Neural progenitor cell (in vitro differentiated cells): ENCODE results near the gene HNRNPR. TPM values are rescaled to one million over a fixed set of nuclear protein-coding genes. Genes with fewer than 3 reads are reported as not detected.

ENCODE experiments used
- DNase-seq: peaks from one replicate; pipeline ENCODE4 v3.0.0-alpha.2; 2016; ENCODE audit warnings: low spot score
- H2AFZ ChIP-seq: fragments of 200-600 bp; sonication (generic); replicated peaks from 2 replicates; pipeline ENCODE4 v1.6.1; 2016; ENCODE audit warnings: antibody characterized with exemption
- H3F3A ChIP-seq: fragments of 200-600 bp; sonication (generic); 2 replicates; pipeline ENCODE4 v1.6.1; 2016; ENCODE audit warnings: antibody characterized with exemption, low read depth
- H3K27ac ChIP-seq: fragments of 200-600 bp; sonication (generic); 2 replicates; pipeline ENCODE4 v1.5.1; 2016; ENCODE audit warnings: mild to moderate bottlenecking
- H3K27me3 ChIP-seq: fragments of 200-600 bp; sonication (generic); 2 replicates; pipeline ENCODE4 v1.6.1; 2016; ENCODE audit warnings: mild to moderate bottlenecking, moderate library complexity
- H3K36me3 ChIP-seq: fragments of 200-600 bp; sonication (generic); 2 replicates; pipeline ENCODE4 v1.5.1; 2016
- H3K4me1 ChIP-seq: fragments of 200-600 bp; sonication (generic); 2 replicates; pipeline ENCODE4 v1.6.1; 2016; ENCODE audit warnings: mixed run types
- H3K4me2 ChIP-seq: fragments of 200-600 bp; sonication (generic); 2 replicates; pipeline ENCODE4 v1.6.1; 2016
- H3K4me3 ChIP-seq: fragments of 200-600 bp; sonication (generic); 2 replicates; pipeline ENCODE4 v1.5.1; 2016
- H3K79me2 ChIP-seq: fragments of 200-600 bp; sonication (generic); 2 replicates; pipeline ENCODE4 v1.6.1; 2016; ENCODE audit warnings: low read depth
- H3K9ac ChIP-seq: fragments of 200-600 bp; sonication (generic); 2 replicates; pipeline ENCODE4 v1.6.1; 2016
- H3K9me3 ChIP-seq: fragments of 200-600 bp; sonication (generic); 2 replicates; pipeline ENCODE4 v1.5.1; 2016; ENCODE audit warnings: low read depth
- H4K20me1 ChIP-seq: fragments of 200-600 bp; sonication (generic); 2 replicates; pipeline ENCODE4 v1.6.1; 2016; ENCODE audit warnings: low read depth
- H3K27ac Mint-ChIP-seq: 3 replicates; pipeline ENCODE4 v1.8.0; 2021; ENCODE audit warnings: mixed read lengths
- H3K27me3 Mint-ChIP-seq: 2 replicates; pipeline ENCODE4 v1.8.0; 2022; ENCODE audit warnings: low read depth, mild to moderate bottlenecking, inconsistent platforms, moderate library complexity, mixed read lengths; ENCODE audit not compliant: insufficient read depth
- H3K36me3 Mint-ChIP-seq: 3 replicates; pipeline ENCODE4 v1.8.0; 2021; ENCODE audit warnings: mixed read lengths
- H3K4me1 Mint-ChIP-seq: 3 replicates; pipeline ENCODE4 v1.8.0; 2021; ENCODE audit warnings: mixed read lengths
- H3K4me3 Mint-ChIP-seq: 3 replicates; pipeline ENCODE4 v1.8.0; 2021; ENCODE audit warnings: mild to moderate bottlenecking, moderate library complexity, mixed read lengths
- H3K9me3 Mint-ChIP-seq: 3 replicates; pipeline ENCODE4 v1.8.0; 2020; ENCODE audit warnings: mixed read lengths
- EZH2 ChIP-seq: fragments of 200-600 bp; sonication (generic); IDR thresholded peaks from 2 replicates; pipeline ENCODE4 v1.6.1; 2017; ENCODE audit warnings: antibody characterized with exemption, mild to moderate bottlenecking, moderate library complexity
- EZH2phosphoT487 ChIP-seq: fragments of 200-600 bp; sonication (generic); IDR thresholded peaks from 2 replicates; pipeline ENCODE4 v1.6.1; 2017; ENCODE audit warnings: antibody characterized with exemption
- total RNA-seq: library from RNA; depleted of rRNA; stranded (reverse); fragments of >200 nt; gene quantifications from 2 replicates; pipeline ENCODE4 v1.2.3, GENCODE V29; 2015; ENCODE audit warnings: low replicate concordance
- TF ChIP-seq, protein P1 (sequence below): fragments of 200-600 bp; sonication (generic); IDR thresholded peaks from 2 replicates; pipeline ENCODE4 v1.5.1; 2017; ENCODE audit warnings: antibody characterized with exemption, mild to moderate bottlenecking

The HNRNPR gene
- total RNA-seq, 1 donor from 2014 or later: 317 TPM

DNA sequence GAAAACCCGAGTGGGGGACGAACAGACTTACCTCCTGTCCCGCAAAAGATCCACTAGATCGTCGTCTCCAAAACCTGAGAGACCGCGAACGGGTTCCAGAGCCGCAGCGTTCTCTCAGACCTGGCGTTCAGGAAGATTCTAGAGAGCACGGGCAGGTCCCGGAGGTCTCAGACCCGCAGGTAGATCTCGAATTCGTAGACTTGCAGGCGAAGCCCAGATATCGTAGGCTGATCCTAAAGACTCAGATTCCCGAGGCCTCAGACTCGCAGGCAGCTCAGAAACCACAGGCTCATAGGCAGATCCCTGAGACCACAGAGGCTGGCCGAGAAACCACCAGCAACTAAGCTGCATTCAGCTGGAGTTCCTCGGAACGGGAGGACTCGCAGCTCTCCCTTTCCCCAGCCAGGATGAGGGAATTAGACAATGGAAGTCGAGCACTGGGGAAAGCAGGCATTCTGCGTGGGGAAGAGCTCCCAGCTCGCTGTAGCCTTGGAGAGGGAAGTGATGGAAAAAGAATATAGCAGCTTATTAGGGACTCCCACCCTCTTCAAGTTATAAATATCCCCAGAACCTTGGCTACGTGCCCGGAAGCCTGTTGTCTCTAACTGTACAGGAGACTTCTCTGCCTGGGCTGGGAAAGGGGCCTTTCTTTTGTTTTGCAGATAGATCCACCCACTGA, 25.4 kb upstream of the HNRNPR start, which contains the start of gene ZNF436:
Gene ZNF436 (minus strand): TSS at position 502 of the 679 bp plus-strand sequence. CDS start 1,831 bp downstream, outside the sequence.
- Histone ChIP-seq H3K79me2 (peaks cover 20% of the 10 kb centered on the region), H3K4me2 (peak within 1 kb of the TSS; percentile 93), H3K27me3 (peaks cover 46% of the 10 kb centered on the region), H3K36me3 (peaks cover 4% of the 10 kb centered on the region), H3K9me3 (peaks cover 4% of the 10 kb centered on the region), H3K4me3 (peak within 1 kb of the TSS; percentile 79), H3K4me1 (peaks cover 45% of the 10 kb centered on the region), H3F3A (peaks cover 55% of the 10 kb centered on the region), H2AFZ (peak within 1 kb of the TSS; percentile 93), H3K27ac (peak within 1 kb of the TSS; percentile 89), H4K20me1 (peaks cover 21% of the 10 kb centered on the region), H3K9ac (peak within 1 kb of the TSS; percentile 41)
- H3K36me3 Mint-ChIP-seq: peaks cover 39% of the 10 kb centered on the region
- H3K4me1 Mint-ChIP-seq: peaks cover 71% of the 10 kb centered on the region
- TF ChIP-seq, protein P1, sequence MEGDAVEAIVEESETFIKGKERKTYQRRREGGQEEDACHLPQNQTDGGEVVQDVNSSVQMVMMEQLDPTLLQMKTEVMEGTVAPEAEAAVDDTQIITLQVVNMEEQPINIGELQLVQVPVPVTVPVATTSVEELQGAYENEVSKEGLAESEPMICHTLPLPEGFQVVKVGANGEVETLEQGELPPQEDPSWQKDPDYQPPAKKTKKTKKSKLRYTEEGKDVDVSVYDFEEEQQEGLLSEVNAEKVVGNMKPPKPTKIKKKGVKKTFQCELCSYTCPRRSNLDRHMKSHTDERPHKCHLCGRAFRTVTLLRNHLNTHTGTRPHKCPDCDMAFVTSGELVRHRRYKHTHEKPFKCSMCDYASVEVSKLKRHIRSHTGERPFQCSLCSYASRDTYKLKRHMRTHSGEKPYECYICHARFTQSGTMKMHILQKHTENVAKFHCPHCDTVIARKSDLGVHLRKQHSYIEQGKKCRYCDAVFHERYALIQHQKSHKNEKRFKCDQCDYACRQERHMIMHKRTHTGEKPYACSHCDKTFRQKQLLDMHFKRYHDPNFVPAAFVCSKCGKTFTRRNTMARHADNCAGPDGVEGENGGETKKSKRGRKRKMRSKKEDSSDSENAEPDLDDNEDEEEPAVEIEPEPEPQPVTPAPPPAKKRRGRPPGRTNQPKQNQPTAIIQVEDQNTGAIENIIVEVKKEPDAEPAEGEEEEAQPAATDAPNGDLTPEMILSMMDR: no peak
- no peak for TF ChIP-seq EZH2phosphoT487
- TF ChIP-seq EZH2: no peak
- H3K4me3 Mint-ChIP-seq: peak within 1 kb of the TSS; percentile 96
- H3K9me3 Mint-ChIP-seq: peaks cover 25% of the 10 kb centered on the region
- peaks cover 4% of the 10 kb centered on the region for H3K27me3 Mint-ChIP-seq
- peak; percentile 67 for DNase-seq
- peak within 1 kb of the TSS; percentile 99 for H3K27ac Mint-ChIP-seq

DNA sequence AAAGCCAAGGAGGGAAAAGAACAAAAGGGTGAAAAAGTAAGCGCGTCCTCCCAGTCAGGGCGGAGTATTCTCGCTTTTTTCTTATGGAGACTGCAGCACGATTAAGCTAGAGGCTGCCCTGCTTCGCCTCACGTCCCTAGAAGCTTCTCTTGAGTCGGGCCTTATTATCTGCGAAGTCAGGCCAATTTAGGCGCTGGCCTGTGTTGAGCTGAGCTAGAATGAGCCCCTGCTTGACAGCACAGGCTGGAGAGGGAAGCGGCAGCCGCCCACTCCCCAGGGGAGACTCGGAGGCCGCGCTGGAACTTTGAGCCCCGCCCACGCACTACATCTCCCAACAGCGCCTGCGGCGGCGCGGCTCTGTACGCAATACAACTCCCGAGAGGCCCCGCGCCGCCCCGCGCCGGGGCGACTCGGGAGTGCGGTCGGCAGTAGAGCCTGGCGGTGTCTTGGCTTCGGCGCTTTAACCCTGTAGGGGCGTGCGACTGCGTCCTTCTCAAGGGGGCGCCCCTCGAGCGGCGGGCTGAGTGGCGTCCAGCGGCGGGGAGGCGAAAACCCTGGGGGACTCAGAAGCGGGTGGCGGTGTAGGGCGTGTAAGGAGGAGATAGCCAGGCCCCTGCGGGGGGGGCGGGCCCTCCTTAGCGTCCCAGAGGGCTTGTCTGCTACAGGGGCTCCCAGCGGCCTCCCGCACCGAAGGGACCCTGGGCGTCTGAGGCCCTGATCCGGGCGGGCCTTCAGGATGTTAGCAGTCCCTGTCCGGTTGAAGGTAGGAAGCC, 24.7 kb upstream of the HNRNPR start:
- peak; percentile 10 for TF ChIP-seq EZH2
- no peak for TF ChIP-seq EZH2phosphoT487
- TF ChIP-seq, protein P1: peak; percentile 56
- peaks cover 38% of the 10 kb centered on the region for H3K27me3 ChIP-seq
- H3K4me2 ChIP-seq: peak overlapping the region; percentile 93
- Mint-ChIP-seq H3K9me3 (peaks cover 32% of the 10 kb centered on the region), H3K27me3 (peaks cover 5% of the 10 kb centered on the region), H3K4me3 (peak overlapping the region; percentile 96), H3K27ac (peak overlapping the region; percentile 99), H3K4me1 (peaks cover 63% of the 10 kb centered on the region), H3K36me3 (peaks cover 43% of the 10 kb centered on the region)
- H3F3A ChIP-seq: peaks cover 55% of the 10 kb centered on the region
- peaks cover 20% of the 10 kb centered on the region for H3K79me2 ChIP-seq
- H3K4me3 ChIP-seq: peak overlapping the region; percentile 79
- H3K36me3 ChIP-seq: peaks cover 5% of the 10 kb centered on the region
- peak overlapping the region; percentile 89 for H3K27ac ChIP-seq
- peak overlapping the region; percentile 93 for H2AFZ ChIP-seq
- H3K9me3 ChIP-seq: peaks cover 11% of the 10 kb centered on the region
- H4K20me1 ChIP-seq: peaks cover 21% of the 10 kb centered on the region
- H3K4me1 ChIP-seq: peaks cover 40% of the 10 kb centered on the region
- DNase-seq: peak; percentile 99
- peak overlapping the region; percentile 49 for H3K9ac ChIP-seq

DNA sequence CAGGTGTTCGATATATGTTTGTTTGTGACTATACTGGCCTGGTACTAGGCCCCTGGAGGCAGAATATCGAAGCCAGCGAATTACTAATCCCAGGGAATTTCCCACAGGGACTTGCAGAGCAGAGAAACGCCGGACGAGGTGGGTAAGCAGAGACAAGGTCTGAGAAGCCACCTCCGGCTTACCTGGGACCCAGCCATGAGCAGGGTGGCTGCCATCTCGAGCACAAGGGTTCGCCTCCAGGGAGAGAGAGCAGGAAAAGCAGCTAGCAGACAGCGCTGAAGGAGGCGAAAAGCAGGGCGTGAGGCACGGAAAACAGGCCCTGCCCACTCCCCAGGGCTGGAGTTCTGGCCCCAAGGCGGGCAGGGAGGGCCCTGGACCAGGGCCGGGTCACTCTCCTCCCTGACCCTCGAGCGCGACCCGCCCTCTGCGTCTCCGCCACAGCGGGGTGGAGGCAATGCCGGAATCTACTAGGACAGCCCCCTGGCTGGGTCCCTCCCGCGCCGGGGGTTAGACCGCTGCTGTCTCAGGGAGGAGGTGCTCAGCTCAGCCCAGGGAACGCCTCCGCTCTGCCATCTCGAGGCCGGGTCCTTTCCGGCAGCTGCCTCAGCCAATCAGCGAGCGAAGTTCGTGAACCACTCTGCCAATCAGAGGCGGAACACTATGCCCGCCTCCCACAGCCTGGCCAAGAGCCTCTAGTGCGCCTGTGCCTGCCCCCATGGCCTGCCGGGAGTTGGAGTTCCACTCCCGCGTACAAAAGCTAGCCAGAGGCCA, 23.9 kb upstream of the HNRNPR start:
- Histone ChIP-seq H3K9ac (peak overlapping the region; percentile 15), H3F3A (peaks cover 55% of the 10 kb centered on the region), H3K36me3 (peaks cover 12% of the 10 kb centered on the region), H3K79me2 (peaks cover 20% of the 10 kb centered on the region), H3K9me3 (peaks cover 19% of the 10 kb centered on the region), H2AFZ (peak overlapping the region; percentile 93), H3K4me2 (peak overlapping the region; percentile 93), H3K4me1 (peaks cover 33% of the 10 kb centered on the region), H3K27ac (peak overlapping the region; percentile 89), H3K4me3 (peak overlapping the region; percentile 79), H3K27me3 (peaks cover 31% of the 10 kb centered on the region), H4K20me1 (peaks cover 21% of the 10 kb centered on the region)
- Mint-ChIP-seq H3K4me1 (peaks cover 56% of the 10 kb centered on the region), H3K4me3 (peak overlapping the region; percentile 96), H3K27ac (peak overlapping the region; percentile 99), H3K36me3 (peaks cover 50% of the 10 kb centered on the region), H3K9me3 (peaks cover 40% of the 10 kb centered on the region), H3K27me3 (peaks cover 11% of the 10 kb centered on the region)
- DNase-seq: peak; percentile 100
- no peak for TF ChIP-seq EZH2
- TF ChIP-seq, protein P1: no peak
- no peak for TF ChIP-seq EZH2phosphoT487
